ENCODE results near the gene FAM169A.
"Not testable (repeated sequence)": the region's sequence is repeated elsewhere in the genome, so short reads cannot be mapped to it uniquely, and the experiment has no call there.

The FAM169A gene

DNA sequence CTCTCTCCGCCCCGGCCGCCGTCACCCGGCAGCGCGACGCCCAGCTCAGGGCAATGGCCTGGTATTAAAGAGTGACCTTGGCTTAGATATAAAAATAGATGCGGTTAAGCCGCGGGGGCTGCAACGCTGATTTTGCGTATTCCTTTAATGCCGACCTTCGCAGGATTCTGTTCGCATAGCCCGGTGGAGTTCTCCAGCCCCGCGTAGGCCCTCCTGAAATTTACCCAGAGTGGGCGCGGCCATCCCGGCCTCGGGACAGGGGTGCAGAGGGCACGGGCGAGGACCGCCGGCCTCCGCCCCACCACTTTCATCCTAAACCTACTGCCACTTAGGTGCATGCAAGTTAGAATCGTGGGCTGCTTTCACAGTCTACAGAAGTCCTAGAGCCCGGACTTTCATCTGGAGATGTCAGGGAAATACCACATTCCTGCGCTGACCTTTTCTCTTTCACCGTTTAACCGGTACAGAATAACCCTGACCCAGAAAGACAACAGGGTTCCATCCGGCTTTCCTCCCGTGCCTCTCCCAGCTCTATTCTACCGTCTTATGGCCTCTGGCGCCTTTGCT, 492 bp upstream of the FAM169A start:
- DNase-seq, result no peak

DNA sequence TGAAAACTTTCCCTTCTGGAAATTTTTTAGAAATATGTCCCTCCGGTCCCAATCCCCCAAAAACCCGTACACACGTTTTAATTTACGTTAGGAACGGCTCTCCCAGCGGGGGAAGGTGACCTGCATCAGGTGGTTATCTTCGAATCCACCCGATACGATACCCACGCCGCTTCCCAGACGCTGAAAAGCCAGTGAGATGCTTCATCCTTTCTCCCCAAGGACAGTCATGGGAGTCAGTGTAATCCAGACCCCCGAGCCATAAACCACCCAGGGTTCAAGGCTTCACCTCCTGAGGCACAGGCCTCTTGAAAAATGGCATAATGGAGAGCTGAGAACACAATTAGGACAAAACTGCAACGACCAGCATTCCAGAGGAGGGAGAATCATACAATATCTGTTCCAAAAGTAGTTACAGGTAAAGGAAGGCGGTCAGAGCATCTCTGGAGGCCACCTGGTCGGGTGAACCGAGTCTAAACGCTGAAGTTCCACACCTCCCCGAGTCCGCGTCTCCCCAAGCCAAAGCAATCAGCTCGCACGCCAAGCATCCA, 857 bp downstream of the FAM169A start:
- DNase-seq, result no peak

DNA sequence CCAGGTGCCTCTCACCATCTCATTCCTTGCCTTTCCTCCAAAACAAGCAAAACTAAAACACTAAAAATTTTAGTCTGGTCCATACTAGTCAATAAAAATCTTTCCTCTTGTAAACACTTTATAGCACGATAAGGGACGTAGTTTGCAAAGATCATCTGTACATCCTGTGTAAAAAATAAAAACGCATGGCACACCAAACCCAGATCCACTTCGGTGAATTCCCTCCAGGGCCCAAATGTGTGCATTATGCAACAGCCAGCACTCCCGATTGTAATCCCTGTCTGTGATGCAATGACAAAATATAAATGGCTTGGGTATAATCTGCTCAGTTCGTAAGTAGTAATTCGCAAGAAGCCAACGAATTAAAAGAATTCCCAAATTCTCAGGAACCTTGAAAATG, 1.4 kb downstream of the FAM169A start:
- no peak for DNase-seq

DNA sequence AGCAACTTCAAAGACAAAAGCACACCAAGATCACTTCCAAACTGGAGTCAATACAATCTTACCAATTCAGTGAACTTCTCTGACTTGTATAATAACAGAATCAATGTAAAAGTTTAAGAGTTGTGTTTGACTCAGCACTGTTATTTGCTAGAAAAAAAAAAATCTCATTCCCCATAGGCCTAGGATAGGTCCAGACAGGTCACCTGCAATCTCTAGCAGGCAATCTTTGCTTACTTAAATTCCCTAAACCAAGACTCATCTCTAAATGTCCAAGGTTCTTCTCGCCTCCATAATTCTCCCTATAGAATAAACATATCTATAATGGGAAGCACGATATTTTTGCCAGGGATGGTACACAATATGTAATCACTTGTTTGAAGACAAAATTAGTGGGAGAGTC, 2.5 kb downstream of the FAM169A start:
- no peak for DNase-seq

DNA sequence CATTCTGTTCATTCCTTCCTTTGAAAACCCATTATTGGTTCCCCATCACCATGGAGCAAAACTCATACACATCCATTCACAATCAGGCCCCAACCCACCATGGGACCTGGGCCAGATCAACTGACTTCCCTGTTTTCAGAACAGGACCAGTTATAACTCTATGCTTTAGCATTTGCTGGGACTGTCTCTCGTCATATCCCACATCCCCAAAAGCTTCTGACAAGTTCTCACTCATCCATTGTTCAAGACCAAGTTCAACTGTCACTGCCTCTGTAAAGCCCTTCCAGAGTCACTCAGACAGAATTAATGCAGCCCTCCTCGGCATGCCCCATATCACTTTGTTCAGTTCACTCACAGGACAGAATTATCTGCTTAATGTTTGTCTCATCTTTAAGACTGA, 4.0 kb downstream of the FAM169A start:
- DNase-seq, result no peak

DNA sequence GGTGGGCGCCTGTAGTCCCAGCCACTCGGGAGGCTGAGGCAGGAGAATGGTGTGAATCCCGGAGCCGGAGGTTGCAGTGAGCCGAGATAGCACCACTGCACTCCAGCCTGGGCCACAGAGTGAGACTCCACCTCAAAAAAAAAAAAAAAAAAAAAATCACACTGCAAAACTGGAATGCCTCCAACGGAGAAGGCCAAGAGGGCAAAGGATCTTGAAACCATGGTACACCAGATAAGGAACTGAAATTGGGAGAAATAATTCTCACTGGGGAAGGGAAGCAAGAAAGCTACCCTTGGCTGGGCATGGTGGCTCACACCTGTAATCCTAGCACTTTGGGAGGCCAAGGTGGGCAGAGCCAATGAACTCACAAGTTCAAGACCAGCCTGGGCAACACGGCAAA, 9.2 kb downstream of the FAM169A start:
- not testable (repeated sequence) for DNase-seq

DNA sequence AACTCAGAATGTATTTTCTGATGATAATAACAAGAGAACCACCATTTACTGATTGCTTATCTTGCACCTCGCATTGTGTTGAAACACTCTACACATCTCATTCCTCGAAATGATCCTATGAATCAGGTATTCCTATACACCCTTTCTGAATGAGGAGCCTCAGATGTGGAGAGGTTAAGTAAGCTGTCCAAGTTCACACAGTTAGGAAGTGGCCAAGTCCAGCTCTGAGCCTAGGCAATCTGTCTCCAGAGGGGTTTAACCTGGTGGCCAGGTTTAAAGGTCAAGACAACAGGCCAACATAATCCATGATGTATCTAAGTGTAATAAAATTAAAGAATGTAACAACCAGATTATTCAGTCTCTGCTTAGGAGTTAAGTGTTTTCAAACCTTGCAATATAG, 12.9 kb downstream of the FAM169A start:
- DNase-seq, result no peak

DNA sequence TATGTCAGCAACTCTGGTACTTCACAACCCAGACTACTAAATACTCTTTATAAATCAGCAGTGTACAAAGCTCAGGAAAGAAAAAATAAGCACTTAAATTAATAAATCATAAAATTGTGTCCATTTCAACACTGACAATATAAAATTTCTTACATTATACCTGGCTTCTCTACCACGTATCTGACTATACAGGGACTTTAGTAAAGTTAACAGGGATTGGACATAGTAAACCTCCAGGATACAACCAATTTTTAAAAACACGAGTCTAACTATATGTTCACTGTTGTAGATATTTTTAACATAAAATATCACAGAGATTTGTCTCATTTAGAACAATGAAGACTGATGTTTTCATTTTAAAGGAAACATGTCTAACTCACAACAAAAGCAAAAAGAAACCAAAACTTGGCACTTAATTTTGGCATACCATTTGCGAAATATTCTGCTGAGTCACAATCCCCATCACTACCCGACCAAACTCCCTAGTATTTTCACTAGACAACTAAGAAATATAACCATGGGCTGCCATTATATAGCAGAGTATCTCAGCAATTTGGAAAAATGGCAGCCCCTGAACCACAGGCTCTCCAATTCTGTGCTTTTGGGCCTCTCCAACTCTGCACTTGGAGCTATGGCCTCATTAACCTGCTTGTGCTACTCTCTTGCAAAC, 14.4 kb downstream of the FAM169A start:
- DNase-seq, result no peak

DNA sequence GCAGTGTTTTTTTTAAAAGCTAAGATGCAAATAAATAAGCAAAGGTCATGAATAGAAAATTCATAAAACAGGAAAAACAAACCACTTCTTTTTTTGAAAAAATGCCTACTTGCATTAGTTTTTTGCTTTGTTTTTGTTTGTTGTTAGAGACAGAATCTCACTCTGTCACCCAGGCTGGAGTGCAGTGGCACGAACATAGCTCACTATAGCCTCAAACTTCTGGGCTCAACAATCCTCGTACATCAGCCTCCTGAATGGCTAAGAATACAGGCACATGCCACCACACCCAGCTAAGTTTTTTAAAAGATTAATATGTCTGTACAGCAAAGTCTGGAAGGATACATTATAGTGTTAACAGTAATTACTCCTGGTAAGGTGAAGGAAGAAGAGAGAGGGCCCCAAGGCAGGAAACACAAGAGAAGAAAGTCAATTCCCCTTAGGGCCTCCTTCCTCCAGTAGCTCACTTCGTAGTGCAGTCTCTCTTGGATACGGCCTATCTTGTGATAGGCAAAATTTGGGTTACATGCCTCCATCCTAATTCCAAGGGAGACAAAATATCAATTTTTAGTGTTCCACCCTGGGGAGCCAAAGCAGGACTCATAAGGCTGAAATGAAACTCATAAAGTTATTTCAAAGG, 15.3 kb downstream of the FAM169A start:
- DNase-seq, result no peak

DNA sequence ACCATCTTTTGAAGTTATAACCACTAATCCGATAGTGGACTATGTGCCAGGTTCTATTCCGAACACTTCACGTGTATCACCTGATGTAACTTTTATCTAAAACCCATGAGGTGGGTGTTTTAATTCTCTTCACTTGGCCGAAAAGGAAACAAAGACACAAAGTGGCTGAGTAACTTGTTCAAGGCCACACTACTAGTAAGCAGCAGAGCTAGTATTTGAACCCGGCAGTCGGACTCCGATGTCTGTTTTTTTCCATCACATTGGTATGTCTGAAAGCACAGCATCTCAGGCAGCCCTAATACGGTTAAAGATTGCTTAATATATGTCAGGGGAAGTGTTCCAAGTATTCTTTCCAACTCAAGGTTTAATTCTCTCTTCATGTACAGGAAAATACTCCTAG, 16.2 kb downstream of the FAM169A start:
- DNase-seq, result no peak

DNA sequence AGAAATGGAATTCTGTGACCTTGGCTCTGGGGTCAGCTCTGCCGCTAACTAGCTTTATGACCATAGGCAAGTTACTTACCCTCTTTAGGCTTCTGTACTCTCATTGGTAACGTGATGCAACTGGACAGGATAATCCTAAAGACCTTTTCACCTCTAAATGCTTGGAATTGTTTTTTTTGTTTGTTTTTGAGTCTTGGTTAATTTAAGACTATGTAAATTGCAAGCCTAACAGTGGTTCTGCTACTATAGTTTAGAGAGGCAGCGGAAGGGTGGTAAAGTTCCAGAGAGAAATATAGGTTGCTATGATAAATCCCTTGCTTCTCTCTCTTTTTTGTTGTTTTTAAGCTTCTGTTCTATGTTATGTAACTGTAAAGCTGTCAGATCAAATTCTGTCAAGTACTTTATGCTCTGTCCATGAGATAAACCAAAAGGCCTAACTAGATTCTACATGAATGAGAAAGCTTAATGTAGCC, 17.6 kb downstream of the FAM169A start:
- DNase-seq, result no peak

DNA sequence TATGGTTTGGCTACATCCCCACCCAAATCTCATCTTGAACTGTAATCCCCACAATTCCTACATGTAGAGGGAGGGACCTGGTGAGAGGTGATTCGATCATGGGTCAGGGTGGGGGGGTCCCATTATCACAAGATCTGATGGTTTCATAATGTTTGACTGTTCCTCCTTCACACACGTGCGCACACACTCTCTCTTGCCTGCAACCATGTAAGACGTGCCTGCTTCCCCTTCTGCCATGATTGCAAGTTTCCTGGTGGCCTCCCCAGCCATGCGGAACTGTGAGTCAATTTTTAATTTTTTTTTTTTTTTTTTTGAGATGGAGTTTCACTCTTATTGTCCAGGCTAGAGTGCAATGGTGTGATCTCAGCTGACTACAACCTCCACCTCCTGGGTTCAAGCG, 27.0 kb downstream of the FAM169A start:
- no peak for DNase-seq

DNA sequence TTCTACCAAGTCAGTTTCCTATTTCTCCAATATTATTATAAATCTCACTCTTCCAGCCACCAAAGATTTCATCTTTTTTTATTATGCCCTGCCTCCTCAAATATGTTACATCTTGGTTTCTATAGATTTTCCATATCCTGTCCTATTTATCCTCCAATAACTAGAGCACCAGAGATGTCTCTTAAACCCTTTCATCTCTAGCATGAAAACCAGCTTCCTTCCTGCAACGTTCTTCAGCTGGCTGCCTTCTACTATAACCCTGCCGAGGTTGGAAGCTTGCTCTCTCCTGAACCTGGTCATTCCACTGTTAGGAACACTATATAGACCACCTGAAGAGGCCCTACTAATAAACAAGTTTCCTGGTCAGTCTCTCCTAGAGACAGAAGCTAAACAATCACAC, 27.9 kb downstream of the FAM169A start:
- no peak for DNase-seq

DNA sequence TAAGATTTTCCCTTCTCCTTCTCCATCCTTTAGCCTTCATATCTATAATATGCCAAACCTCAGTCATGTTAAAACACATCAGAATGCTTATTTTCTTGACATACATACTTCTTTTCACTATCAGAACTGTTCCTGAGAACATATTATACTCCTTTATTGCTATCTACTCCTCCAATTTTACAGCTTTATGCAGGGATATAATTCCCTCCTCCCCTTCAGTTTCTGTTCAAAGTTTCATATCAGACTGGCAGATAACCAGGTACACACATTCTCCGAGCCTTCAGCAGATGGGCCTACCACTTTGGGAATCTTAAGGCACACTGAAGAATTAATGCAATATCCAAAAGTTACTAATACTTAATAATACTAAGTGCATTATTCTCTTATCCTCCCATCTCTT, 29.1 kb downstream of the FAM169A start:
- no peak for DNase-seq

DNA sequence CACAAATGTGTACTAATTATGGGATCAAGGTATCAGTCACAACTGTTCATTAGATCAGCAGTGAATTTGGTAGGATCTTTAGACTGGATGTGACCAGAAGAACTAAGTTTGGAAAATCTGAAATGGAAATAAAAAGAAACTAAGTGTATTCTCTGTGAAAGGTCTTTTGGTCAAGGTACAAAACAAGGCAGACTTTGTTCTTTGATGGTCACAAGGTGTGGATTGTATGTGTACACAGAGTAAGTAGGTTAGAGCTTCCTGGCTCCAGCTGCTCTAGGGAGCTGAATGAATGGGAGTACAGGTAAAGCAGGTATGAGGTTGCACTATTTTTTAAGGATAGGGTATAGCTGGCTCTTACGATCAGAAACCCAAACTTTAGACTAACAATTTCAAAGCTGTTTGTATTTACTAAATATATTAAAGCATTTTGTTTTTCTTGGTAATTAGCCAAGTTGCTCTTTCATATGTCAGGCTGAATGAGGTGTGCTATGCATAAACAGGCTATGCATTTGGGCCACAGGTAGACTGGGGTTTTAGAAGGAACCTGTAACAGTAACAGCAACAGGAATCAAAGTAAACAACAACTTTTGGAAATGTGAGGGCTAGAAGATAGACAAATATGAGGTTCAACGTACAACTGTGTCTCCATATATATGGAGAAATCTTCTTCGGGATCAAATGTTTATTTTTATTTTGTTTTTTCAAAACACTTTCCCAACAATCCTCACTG, 32.5 kb downstream of the FAM169A start:
- DNase-seq, result no peak

DNA sequence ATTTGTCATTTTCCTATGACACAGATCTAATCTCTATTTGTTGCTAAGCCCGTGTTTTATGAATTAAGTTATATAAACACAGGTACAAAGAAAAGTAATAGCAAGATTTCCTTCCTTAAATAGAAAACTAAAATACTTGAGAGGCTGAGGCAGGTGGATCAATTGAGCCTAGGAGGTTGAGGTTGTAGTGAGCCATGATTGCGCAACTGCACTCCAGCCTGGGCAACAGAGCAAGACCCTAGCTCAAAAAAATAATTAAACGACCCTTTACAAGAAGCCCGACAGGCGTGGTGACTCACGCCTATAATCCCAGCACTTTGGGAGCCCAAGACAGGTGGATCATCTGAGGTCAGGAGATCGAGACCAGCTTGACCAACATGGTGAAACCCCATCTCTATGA, 36.8 kb downstream of the FAM169A start:
- no peak for DNase-seq

DNA sequence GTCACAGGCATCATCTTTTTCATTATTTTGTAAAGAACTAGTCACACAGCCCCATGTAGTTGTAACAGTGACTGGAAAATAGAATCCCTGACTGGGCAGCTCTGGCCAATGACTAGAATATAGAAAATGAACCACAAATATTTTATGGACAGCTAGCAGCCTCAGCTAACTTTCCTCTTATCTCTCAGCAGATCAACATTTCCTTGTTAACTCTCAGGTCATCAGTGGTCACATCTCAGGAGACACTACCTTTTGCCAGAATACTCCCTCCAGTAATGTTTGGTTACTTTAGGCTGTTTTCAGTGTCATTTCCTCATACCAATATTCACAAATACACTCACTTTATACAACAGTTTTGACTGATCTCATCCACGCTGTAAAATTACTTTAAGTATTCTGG, 43.9 kb downstream of the FAM169A start:
- no peak for DNase-seq

DNA sequence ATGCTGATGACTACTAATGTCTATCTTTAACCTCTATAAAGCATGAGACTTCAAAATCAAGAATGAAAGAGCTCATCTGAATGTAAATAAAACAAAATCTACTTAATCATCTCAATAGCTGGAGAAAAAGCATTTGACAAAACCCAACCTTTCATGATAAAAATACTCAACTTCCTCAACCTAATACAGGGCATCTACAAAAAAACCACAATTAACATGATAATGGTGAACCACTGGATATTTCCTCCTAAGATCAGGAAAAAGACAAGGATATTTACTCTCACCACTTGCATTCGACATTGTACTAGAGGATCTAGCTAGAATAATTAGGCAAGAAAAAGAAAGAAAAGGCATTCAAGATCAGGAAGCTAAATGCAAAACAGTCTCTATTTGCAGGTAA, 49.3 kb downstream of the FAM169A start:
- DNase-seq, result no peak

DNA sequence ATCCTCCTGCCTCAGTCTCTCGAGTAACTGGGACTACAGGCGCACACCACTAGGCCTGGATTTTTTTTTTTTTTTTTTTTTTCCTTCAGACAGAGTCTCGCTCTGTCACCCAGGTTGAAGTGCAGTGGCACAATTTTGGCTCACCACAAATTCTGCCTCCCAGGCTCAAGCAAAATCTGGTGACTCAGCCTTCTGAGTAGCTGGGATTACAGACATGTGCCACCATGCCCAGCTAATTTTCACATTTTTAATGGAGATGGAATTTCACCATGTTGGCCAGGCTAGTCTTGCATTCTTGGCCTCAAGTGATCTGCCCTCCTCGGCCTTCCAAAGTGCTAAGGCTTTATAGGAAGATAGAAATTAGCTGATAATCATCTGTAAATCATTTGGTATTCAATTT, 55.3 kb downstream of the FAM169A start:
- DNase-seq, result no peak

DNA sequence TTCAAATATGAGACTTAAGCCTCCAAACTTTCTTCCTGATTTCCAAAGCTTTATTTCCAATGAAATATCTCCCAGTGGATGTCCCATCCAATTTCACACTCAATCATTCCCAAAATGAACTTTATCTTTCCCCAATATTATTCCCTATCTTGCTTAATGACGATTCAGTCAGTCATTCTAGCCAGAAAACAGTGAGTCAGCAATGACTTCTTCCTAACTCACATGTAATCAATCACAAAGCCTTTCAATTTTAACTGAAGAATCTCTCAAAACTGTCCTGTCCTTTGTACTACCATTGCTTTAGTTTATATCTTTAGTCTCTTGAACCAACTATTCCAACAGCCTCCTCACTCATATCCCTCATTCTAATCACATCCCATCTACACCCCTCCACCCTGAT, 64.2 kb downstream of the FAM169A start:
- no peak for DNase-seq

DNA sequence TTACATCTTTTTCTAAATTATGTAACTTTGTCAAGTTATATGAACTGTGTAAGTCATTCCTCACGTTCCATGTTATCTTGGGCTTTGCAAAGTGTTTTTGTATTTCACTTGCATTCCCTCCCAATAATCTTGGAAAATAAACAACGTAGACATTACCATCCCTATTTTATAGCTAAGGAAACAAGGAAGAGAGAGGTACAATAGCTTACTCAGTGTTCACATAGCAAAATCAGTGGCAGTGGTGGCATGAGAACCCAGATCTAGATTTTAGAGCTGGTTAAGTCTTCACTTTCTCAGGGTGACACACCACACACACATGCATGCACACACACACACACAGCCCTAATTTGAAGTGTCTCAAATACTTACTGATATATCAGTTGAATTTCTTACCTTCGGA, 65.0 kb downstream of the FAM169A start:
- DNase-seq, result no peak

DNA sequence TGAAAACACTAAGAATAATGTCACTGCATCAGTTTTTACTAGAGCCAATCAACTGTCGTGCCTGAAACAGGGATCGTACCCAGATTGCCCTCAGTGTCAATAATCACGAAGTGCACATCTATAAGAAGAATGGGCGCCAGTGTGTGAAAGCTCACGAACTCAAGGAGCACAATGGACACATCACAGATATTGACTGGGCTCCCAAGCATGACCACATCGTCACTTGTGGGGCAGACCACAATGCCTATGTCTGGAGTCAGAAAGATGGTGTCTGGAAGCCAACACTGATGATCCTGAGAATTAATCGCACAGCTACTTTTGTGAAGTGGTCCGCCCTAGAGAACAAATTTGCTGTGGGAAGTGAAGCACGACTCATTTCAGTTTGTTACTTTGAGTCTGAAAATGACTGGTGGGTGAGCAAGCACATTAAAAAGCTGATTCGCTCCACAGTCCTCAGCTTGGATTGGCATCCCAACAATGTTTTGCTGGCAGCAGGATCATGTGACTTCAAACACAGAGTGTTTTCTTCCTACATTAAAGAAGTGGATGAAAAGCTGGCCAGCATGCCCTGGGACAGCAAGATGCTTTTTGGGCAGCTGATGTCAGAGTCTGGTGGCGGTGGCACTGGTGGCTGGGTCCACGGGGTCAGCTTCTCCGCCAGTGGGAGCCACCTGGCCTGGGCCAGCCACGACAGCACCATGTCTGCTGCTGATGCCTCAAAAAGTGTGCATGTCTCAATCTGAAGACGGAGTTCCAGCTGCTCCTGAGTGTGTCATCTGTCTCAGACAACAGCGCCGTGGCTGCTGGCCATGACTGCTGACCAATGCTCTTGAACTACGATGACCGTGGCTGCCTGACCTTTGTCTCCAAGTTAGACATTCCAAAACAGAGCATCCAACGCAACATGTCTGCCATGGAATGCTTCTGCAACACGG, 66.9 kb downstream of the FAM169A start:
- DNase-seq, result no peak

Data from CD4-positive, alpha-beta T cell treated with Interleukin-1 beta for 1 hour (primary cell).